Measurements from ENCODE around the gene ZDHHC12.

Gene ZDHHC12
- total RNA-seq: 11.8 to 63.1 (median 34.7) reads per million in 18 experiments

GRCh38 chr9:128723866-128724743 is at the start of gene ZDHHC12:
Gene ZDHHC12, minus strand, starts transcription at chr9:128724127. Its CDS starts 34 bp downstream, at chr9:128724093.
- peak; percentile 98 to 99 for DNase-seq

- no peak for DNase-seq
Measured at GRCh38 chr9:128773049-128773448, 49.1 kb upstream of the ZDHHC12 start.

- peak; percentile 90 to 93 for DNase-seq
Measured at GRCh38 chr9:128771745-128772519, 48.0 kb upstream of the ZDHHC12 start, which contains the start of gene ZER1. Gene ZER1, minus strand, starts transcription at chr9:128771927. Its CDS starts 16,362 bp downstream, at chr9:128755565.

GRCh38 chr9:128771094-128771721 is 47.3 kb upstream of the ZDHHC12 start:
- peak in 1 of 2 donors; percentile 15 for DNase-seq

GRCh38 chr9:128770286-128771030 is 46.5 kb upstream of the ZDHHC12 start:
- DNase-seq: no peak

- DNase-seq: no peak
Measured at GRCh38 chr9:128768606-128769005, 44.7 kb upstream of the ZDHHC12 start.

- DNase-seq: no peak
Measured at GRCh38 chr9:128765499-128765898, 41.6 kb upstream of the ZDHHC12 start.

GRCh38 chr9:128764361-128764760 is 40.4 kb upstream of the ZDHHC12 start:
- DNase-seq: no peak

GRCh38 chr9:128762671-128763449 is 38.9 kb upstream of the ZDHHC12 start:
- no peak for DNase-seq

GRCh38 chr9:128757602-128758001 is 33.7 kb upstream of the ZDHHC12 start:
- peak in 1 of 2 donors; percentile 7 for DNase-seq

- DNase-seq: no peak
Measured at GRCh38 chr9:128753627-128754026, 29.7 kb upstream of the ZDHHC12 start.

- DNase-seq: no peak
Measured at GRCh38 chr9:128750926-128751595, 27.1 kb upstream of the ZDHHC12 start.

GRCh38 chr9:128747241-128747640 is 23.3 kb upstream of the ZDHHC12 start:
- DNase-seq: no peak

GRCh38 chr9:128743421-128743820 is 19.5 kb upstream of the ZDHHC12 start:
- DNase-seq: no peak

GRCh38 chr9:128742401-128742800 is 18.5 kb upstream of the ZDHHC12 start:
- no peak for DNase-seq

- no peak for DNase-seq
Measured at GRCh38 chr9:128735373-128735772, 11.4 kb upstream of the ZDHHC12 start.

GRCh38 chr9:128733256-128733655 is 9.3 kb upstream of the ZDHHC12 start:
- DNase-seq: peak; percentile 59 to 65

GRCh38 chr9:128732576-128732975 is 8.6 kb upstream of the ZDHHC12 start:
- no peak for DNase-seq

- DNase-seq: no peak
Measured at GRCh38 chr9:128731691-128732090, 7.8 kb upstream of the ZDHHC12 start.

GRCh38 chr9:128731093-128731492 is 7.2 kb upstream of the ZDHHC12 start:
- no peak for DNase-seq
